HG03039 (cell line): ENCODE measurements around the gene ABCF2.

Experiments used
- ATAC-seq: cut with Tn5 transposase; IDR thresholded peaks from one replicate; pipeline ENCODE4 v1.9.1; 2021; ENCODE audit warnings: mild to moderate bottlenecking, moderate library complexity; ENCODE audit not compliant: unreplicated experiment

Gene ABCF2

GRCh38 chr7:151226560-151226874, 488 bp downstream of the ABCF2 start:
- ATAC-seq = no peak

GRCh38 chr7:151225948-151226510, 976 bp downstream of the ABCF2 start:
- ATAC-seq = no peak

DNA sequence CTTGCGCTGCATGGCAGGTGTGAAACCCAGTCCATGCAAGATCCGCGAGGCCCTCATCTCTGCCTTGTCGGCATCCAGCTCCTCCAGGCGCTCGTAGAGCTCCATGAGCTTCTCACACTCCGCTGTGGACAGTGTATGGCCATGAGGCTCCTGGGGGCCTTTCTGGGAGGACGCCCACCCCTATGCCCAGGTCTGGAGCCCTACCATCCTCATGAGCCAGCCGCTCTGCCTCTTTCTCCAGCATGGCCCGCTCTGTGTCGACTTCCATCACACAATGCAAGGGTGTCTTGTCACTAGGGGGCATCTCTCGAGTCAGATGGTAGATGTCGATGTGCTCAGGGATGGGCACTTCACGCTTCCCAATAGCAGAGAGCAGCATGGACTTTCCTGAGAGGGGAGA, 3.3 kb downstream of the ABCF2 start:
- ATAC-seq = no peak

DNA sequence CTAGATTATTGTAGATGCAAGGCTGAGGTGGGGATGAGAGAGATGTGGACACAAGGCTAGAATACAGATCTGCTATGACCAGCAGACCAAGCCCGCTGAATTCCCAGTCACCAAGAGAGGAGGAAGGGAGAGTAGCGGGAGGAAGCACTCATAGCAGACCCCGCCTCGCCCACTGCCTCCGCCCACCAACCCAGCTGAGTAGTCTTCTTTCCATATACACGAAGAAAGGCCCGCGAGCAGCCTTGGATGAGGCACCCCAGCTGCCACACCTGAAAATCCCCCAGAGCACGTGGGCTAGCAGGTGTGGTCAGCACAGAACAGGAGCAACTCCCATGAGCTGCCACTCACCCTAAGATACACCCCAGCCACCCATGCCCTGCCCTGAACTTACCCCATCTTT, 8.8 kb downstream of the ABCF2 start:
- ATAC-seq = no peak

DNA sequence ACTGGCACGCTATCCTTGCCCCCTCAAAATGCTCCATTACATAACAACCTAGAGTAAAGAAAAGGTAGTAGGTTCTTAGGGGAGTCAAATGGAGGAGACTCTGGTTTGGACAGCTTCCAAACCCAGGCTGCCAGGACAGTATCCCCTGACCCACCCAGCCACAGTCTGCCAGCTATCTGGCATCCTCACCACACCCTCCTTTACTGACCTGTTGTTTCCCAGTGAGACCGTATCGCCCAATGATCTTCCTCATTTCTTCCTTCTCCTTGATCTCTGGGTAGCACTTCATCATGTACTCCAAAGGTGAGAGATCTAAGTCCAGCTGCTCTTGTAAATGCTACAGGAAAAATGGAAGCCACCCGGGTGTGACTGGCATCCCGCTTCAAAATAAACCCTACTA, 11.6 kb downstream of the ABCF2 start:
- no peak for ATAC-seq

- no peak for ATAC-seq
Observed at GRCh38 chr7:151213826-151214225, 13.2 kb downstream of the ABCF2 start.

DNA sequence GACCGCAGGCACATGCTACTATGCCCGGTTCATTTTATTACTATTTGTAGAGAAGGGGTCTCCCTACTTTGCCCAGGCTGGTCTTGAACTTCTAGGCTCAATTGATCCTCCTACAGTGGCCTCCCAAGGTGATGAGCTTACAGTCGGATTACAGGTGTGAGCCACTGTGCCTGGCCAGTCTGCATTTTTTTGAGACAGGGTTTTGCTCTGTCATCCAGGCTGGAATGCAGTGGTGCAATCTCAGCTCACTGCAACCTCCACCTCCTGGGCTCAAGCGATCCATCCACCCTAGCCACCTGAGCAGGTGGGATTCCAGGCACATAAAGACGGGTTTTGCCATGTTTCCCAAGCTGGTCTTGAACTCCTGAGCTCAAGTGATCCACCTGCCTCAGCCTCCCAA, 14.4 kb downstream of the ABCF2 start:
- no peak for ATAC-seq

DNA sequence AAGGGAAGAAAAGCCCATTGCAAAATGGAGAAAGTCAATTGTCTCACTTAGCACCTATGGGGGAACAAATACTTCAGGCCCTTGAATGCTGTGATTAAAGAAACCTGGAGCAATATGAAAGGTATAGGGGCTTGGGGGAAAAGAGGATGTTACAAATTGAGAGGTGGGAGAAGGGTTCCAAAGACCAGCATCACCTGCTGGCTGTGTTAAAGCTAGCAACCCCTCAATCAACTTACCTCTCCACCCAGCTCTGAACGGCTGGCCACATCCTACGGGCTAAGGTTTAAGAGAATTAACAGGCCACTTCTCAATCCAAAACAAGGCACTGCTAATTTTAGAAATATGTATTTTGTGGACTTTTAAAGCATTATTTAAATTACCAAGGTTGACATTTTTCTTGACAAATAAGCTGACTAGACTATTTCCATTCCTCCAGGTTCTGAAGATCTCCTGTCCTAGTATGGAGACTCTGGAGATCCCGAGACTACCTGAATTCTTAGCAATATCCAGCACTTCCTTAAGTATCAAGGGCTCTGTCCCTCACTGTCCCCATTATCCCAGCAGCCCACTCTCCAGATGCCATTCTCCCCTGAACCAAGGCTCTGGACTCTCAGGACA, 15.7 kb downstream of the ABCF2 start:
- no peak for ATAC-seq

DNA sequence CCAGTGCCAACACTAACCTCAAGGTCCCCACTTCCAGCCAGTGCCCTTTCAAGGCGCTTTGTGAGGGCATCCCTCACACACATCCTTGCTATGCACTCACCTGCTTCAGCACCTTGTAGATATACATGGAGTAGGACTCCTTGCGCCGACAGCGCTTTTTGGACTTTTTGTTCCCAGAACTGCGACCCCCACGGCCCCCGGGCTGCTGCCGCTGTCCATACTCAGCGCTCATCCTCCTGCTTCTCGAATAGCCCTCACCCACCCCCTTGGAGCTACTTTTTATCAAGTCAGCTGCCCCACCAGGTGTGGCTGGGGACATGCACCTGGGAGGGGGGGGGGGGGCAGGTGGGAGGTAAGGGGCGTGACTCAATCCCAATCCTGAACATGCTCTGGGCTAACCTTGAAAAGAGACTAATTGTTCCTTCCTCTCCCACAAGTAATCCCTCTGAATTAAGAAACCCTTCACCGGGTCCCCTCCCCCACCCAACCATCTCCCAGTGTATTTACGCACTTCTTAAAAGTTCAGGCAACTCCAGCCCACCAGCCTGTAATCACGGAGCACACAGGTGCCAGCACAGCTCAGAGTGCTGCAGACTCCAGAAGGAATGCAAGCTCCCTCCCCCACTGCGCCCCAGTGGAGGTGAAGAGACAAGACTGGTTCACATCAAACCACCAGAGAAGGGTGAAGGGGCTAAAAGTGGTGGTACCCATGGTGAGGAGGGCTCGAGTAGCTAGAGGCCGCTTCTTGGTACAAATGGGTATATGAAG, 16.7 kb downstream of the ABCF2 start, which contains the start of gene H2BK1:
Gene H2BK1 (minus strand): TSS at position 402 of the 768 bp plus-strand sequence. CDS start 170 bp downstream, at position 232.
- no peak for ATAC-seq

GRCh38 chr7:151209588-151209987, 17.4 kb downstream of the ABCF2 start:
- ATAC-seq = no peak

GRCh38 chr7:151208253-151208862, 18.6 kb downstream of the ABCF2 start:
- no peak for ATAC-seq

GRCh38 chr7:151207804-151208203, 19.2 kb downstream of the ABCF2 start:
- ATAC-seq = no peak

DNA sequence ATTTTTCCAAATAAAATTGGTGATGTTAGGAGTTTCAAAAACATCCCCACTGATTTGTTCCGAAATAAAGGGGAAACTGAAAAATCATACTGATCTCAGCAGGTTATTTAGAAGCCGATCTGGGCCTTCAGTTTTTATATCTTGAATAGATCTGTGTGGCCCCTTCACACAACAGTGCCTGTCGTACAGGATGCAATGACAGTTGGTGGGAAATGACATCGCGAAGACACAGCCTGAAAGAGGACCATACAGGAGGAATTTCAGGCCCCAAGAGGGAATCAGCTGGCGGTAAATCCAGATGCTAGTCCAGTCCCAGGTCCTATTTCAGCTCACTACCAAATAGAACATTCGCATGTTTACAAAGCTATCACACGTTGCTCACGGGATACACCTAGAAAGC, 19.7 kb downstream of the ABCF2 start:
- ATAC-seq = no peak

DNA sequence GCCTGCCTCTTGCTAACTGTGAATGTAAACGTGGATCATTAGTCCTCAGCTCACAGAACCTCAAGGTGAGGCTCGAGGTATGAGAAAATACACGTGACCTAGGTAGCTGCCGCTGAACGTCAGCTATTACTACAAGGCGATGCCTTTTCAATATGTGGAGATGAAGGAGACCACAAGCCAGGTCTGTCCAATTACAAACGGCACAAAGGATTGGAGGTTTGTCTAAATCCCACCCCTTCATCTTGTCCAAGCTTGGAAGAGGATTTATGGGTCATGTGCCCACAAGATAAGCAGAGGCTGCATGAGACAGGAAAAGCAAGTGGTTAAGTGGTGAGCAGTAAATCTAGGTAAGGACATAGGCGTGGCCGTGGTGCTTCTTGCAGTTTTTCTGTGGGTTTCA, 20.1 kb downstream of the ABCF2 start:
- no peak for ATAC-seq

GRCh38 chr7:151205730-151206129, 21.3 kb downstream of the ABCF2 start:
- no peak for ATAC-seq

- no peak for ATAC-seq
Observed at GRCh38 chr7:151204383-151205032, 22.5 kb downstream of the ABCF2 start.

DNA sequence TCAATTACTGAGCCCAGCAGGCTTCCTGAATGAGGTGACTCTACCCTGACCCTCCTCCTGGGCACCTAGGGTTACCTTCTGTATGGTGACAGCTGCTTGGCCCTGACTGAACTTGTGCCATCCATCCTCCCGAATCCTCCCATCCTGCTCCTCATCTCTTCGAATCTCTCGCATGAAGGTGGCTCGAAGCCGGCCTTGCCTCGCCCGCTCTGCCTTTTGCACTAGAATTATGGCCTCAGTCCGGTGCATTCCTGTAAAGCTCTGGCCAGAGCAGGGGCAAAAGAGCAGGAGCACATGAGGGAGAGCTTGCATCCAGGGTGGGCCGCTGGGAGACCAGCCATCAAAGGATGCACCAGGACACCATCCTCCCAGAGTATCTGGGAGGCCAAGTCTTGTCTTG, 24.2 kb downstream of the ABCF2 start:
- no peak for ATAC-seq

DNA sequence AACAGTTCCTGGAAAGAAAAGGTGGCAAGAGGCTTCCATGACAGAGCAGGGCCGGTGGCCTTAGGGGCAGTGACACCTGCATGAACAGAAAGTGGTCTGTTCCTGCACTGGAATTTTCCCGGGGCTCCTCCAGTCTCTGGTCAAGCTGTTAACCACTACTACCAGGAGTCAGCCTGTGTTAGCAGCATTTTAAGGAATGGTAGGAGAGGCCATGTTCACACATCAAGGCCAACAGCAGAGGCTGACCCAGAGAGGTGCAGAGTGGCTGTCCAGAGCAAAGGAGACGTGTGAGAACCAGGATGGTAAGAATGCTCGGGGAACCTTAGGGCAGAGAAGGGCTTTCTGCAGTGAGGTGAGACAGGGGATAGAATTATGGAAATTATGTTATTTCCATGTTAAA, 25.3 kb downstream of the ABCF2 start:
- no peak for ATAC-seq

- ATAC-seq = no peak
Observed at GRCh38 chr7:151201344-151201743, 25.7 kb downstream of the ABCF2 start.

GRCh38 chr7:151198945-151199848, 27.8 kb downstream of the ABCF2 start:
- ATAC-seq = no peak
